T-cell (primary cell): ENCODE results near the gene SLC7A5. TPM values are rescaled to one million over a fixed set of nuclear protein-coding genes. Genes with fewer than 3 reads are reported as not detected.
"Not testable (repeated sequence)": the region's sequence is repeated elsewhere in the genome, so short reads cannot be mapped to it uniquely, and the experiment has no call there.

Source experiments
- ATAC-seq, 4 experiments: fragments of 200-7000 bp in 3 of 4; fragments of 150-1000 bp in 1 of 4; cut with Tn5 transposase; replicated peaks in 1 of 4; 1 replicate in 3 of 4; 2 replicates in 1 of 4; pipeline ENCODE4 v1.10.0; 2021; ENCODE audit warnings: moderate library complexity in 3 of 4, mild to moderate bottlenecking in 2 of 4, moderate number of reproducible peaks in 1 of 4
- CTCF ChIA-PET, 2 donors: fragments of 300-600 bp; sonication (Branson Sonifier 250); formaldehyde crosslinking; loops; one replicate each; lab custom pipeline; 2022; ENCODE audit warnings: antibody characterized with exemption in 2 of 2; lab: Charles Lee
- POLR2A ChIA-PET, 2 donors: fragments of 300-600 bp; sonication (Branson Sonifier 250); formaldehyde crosslinking; loops; one replicate each; lab custom pipeline; 2022; ENCODE audit warnings: antibody characterized with exemption in 2 of 2; lab: Charles Lee
- DNase-seq, 35 experiments: peaks; one replicate each; pipeline versions ENCODE4 v3.0.0 to v3.0.0-alpha.2; 2013 to 2023
- H3K27ac ChIP-seq: one replicate; pipeline ENCODE4 v1.5.1; 2013; ENCODE audit warnings: low read length
- H3K27me3 ChIP-seq, 2 experiments: replicated peaks in 1 of 2; 1 replicate in 1 of 2; 2 replicates in 1 of 2; pipeline versions ENCODE4 v1.6.1 to v1.7.0; 2013; ENCODE audit warnings: low read length in 1 of 2, mixed read lengths in 1 of 2; ENCODE audit not compliant: control insufficient read depth in 2 of 2, insufficient read depth in 2 of 2; ENCODE audit errors: extremely low read depth in 1 of 2
- H3K36me3 ChIP-seq, 2 donors: 1 replicate in 1 of 2; 2 replicates in 1 of 2; pipeline versions ENCODE4 v1.6.1 to v1.7.0; 2013; ENCODE audit warnings: low read length in 1 of 2; ENCODE audit not compliant: control insufficient read depth in 2 of 2, insufficient read depth in 1 of 2; ENCODE audit errors: extremely low read depth in 1 of 2
- H3K4me1 ChIP-seq, 2 experiments: 1 replicate in 1 of 2; 2 replicates in 1 of 2; pipeline versions ENCODE4 v1.6.1 to v1.7.0; 2013; ENCODE audit warnings: low read length in 2 of 2, mixed read lengths in 1 of 2; ENCODE audit not compliant: insufficient read depth in 2 of 2, control insufficient read depth in 1 of 2; ENCODE audit errors: extremely low read depth in 1 of 2
- H3K4me3 ChIP-seq, 2 donors: 1 replicate in 1 of 2; 2 replicates in 1 of 2; pipeline versions ENCODE4 v1.5.1 to v1.7.0; 2013; ENCODE audit warnings: mild to moderate bottlenecking in 2 of 2, low read length in 1 of 2, moderate library complexity in 1 of 2; ENCODE audit not compliant: control insufficient read depth in 1 of 2; ENCODE audit errors: extremely low read depth in 1 of 2
- H3K9me3 ChIP-seq: 2 replicates; pipeline ENCODE4 v1.7.0; 2013
- H3K27ac Mint-ChIP-seq, 2 donors: one replicate each; pipeline ENCODE4 v1.8.0; 2020 to 2021; ENCODE audit warnings: mild to moderate bottlenecking in 2 of 2, mixed read lengths in 2 of 2
- H3K27me3 Mint-ChIP-seq, 2 donors: one replicate each; pipeline ENCODE4 v1.8.0; 2021 to 2022; ENCODE audit warnings: mixed read lengths in 2 of 2
- H3K36me3 Mint-ChIP-seq: one replicate; pipeline ENCODE4 v1.8.0; 2021; ENCODE audit warnings: mixed read lengths
- H3K4me1 Mint-ChIP-seq, 3 donors: one replicate each; pipeline ENCODE4 v1.8.0; 2020 to 2022; ENCODE audit warnings: mixed read lengths in 3 of 3, mild to moderate bottlenecking in 1 of 3
- H3K4me3 Mint-ChIP-seq, 3 donors: one replicate each; pipeline ENCODE4 v1.8.0; 2020 to 2022; ENCODE audit warnings: mild to moderate bottlenecking in 3 of 3, mixed read lengths in 3 of 3, moderate library complexity in 3 of 3
- H3K9me3 Mint-ChIP-seq, 3 donors: one replicate each; pipeline ENCODE4 v1.8.0; 2020 to 2022; ENCODE audit warnings: mixed read lengths in 3 of 3
- WGBS: methylation state at CpG from one replicate; pipeline ENCODE4 v1.1.5; 2013; ENCODE audit warnings: missing lambda C conversion rate; ENCODE audit not compliant: insufficient coverage; 5-methylcytosine and 5-hydroxymethylcytosine counted together
- total RNA-seq, 35 experiments: library from RNA in 6 of 35; stranded (reverse) in 6 of 35; fragments of 120-200 nt in 1 of 35; gene quantifications; one replicate each; pipeline versions ENCODE4 v1.2.1 to v1.2.4 and lab custom pipeline; 2013 to 2026

SLC7A5 gene
- total RNA-seq, 5 donors from 2014 or later (not counting 1 experiment from before 2014, with no cell fraction given): 37.9 to 81.6 (median 40.0) TPM

DNA sequence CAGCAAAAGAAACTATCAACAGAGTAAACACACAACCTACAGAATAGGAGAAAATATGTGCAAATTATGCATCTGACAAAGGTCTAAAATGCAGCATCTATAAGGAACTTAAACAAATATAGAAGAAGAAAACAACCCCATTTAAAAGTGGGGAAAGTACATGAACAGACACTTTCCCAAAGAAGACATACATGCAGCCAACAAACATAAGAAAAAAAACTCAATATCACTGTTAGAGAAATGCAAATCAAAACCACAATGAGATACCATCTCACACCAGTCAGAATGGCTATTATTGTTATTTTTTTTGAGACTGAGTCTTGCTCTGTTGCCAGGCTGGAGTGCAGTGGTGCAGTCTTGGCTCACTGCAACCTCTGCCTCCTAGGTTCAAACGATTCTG, 57.9 kb downstream of the SLC7A5 start:
- H3K27ac ChIP-seq, H3K4me3 ChIP-seq, H3K36me3 Mint-ChIP-seq, H3K27me3 Mint-ChIP-seq, H3K9me3 Mint-ChIP-seq, POLR2A ChIA-PET, H3K36me3 ChIP-seq, ATAC-seq, CTCF ChIA-PET, H3K27me3 ChIP-seq, DNase-seq, H3K27ac Mint-ChIP-seq, H3K9me3 ChIP-seq, H3K4me3 Mint-ChIP-seq: not testable (repeated sequence)
- peaks cover 4 to 13% of the 10 kb centered on the region in 2 experiments for H3K4me1 ChIP-seq
- peaks cover 8 to 22% (median 10%) of the 10 kb centered on the region in 3 donors for H3K4me1 Mint-ChIP-seq
- WGBS: no CpG with 5 or more reads among the region's 1 CpG

GRCh38 chr16:87809150-87809902, 60.0 kb downstream of the SLC7A5 start:
- Histone ChIP-seq H3K27me3 (peaks cover 0 to 13% of the 10 kb centered on the region in 2 experiments), H3K9me3 (no peaks in the 10 kb centered on the region), H3K36me3 (no peaks in the 10 kb centered on the region), H3K4me1 (peaks cover 7 to 21% of the 10 kb centered on the region in 2 experiments), H3K27ac (no peak overlapping the region), H3K4me3 (no peak overlapping the region)
- Mint-ChIP-seq H3K36me3 (peaks cover 2% of the 10 kb centered on the region), H3K9me3 (no peaks in the 10 kb centered on the region), H3K27ac (no peak overlapping the region), H3K4me3 (no peak overlapping the region), H3K27me3 (peaks cover 0 to 2% of the 10 kb centered on the region in 2 donors), H3K4me1 (peaks cover 12 to 27% (median 17%) of the 10 kb centered on the region in 3 donors)
- ChIA-PET CTCF (no interaction called here), POLR2A (no interaction called here)
- WGBS: 61% methylated on average over 12 of the region's 15 CpGs
- no peak for DNase-seq
- no peak for ATAC-seq

DNA sequence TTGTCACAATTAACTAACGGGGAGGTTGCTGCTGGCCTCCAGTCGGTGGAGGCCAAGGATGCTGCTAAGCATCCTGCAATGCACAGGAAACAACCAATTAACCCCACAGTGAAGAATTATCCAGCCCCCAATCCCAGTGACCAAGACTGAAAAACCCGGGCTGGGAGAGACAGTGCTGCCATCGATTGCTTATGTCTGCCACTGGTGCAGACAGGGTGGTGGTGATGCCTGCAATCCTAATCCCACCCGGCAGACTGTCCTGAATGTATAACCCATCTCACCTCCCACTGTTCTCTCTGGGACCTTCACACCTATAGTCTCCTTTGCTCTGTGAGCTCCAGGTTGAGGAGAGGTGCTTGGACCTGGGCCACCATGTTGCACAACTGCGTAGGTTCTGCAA, 61.2 kb downstream of the SLC7A5 start:
- ATAC-seq (no peak), DNase-seq (no peak)
- POLR2A ChIA-PET: no interaction called here
- no peak overlapping the region for H3K27ac ChIP-seq
- peak overlapping the region in 1 of 3 donors; percentile 21 for H3K4me3 Mint-ChIP-seq
- H3K27me3 Mint-ChIP-seq: peaks cover 0 to 2% of the 10 kb centered on the region in 2 donors
- no peaks in the 10 kb centered on the region for H3K36me3 ChIP-seq
- WGBS: 100% methylated on average over 4 of the region's 6 CpGs
- peak overlapping the region in 1 of 2 donors; percentile 78 for H3K27ac Mint-ChIP-seq
- H3K27me3 ChIP-seq: peaks cover 0 to 13% of the 10 kb centered on the region in 2 experiments
- peaks cover 12 to 27% (median 17%) of the 10 kb centered on the region in 3 donors for H3K4me1 Mint-ChIP-seq
- CTCF ChIA-PET: no interaction called here
- peaks cover 7 to 21% of the 10 kb centered on the region in 2 experiments for H3K4me1 ChIP-seq
- no peaks in the 10 kb centered on the region for H3K9me3 Mint-ChIP-seq
- H3K4me3 ChIP-seq: no peak overlapping the region
- peaks cover 2% of the 10 kb centered on the region for H3K36me3 Mint-ChIP-seq
- no peaks in the 10 kb centered on the region for H3K9me3 ChIP-seq

DNA sequence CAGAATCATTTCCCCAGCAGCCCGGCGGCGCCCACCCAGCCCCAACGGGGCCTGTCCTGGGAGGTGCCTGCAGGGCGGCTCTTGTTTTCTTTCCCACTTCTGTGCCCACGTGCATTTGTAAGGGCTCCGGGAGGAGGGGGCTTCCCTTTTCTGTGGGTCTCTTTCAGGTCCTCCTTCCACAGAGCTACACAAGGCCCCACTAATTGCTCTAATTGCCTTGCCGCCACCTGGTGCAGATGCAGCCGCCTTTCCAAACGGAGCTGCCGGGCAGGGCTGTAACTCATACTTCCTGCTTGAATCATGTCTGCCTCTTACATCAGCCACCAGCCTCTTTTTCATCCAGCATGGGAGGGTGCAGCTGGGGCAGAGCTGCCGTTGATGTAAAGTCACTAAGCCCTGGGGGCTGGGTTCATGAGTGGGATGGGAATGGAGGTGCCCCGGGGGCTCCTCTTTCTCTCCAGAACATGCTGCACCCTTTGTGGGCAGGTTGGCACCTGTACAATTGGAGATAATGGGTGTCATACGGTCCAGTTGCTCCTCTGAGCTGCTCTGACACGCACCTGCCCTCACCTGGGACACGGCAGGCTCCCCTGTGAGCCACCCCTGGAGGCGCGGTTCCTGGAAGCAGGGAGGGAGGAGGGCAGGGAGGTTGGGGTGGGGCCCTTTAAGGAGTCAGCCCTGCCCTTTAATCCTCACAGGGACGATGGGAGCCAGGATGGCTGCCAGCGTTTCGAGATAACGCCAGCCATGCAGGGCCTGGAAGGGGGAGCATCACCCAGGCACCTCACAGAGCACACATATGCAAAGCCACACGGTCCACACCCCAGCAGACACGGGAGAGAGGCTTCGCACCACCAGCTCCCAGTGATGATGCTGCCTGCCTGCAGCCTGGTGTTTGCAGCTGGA, 62.4 kb downstream of the SLC7A5 start:
- DNase-seq (peak in 33 of 35 experiments; percentile 5 to 63 (median 36)), ATAC-seq (peak; percentile 91 to 94 (median 92))
- POLR2A ChIA-PET: no interaction called here
- Histone ChIP-seq H3K27ac (peak overlapping the region; percentile 29), H3K4me1 (peaks cover 7 to 21% of the 10 kb centered on the region in 2 experiments), H3K9me3 (no peaks in the 10 kb centered on the region), H3K36me3 (no peaks in the 10 kb centered on the region), H3K4me3 (peak overlapping the region; percentile 36 to 48), H3K27me3 (peaks cover 0 to 13% of the 10 kb centered on the region in 2 experiments)
- Mint-ChIP-seq H3K9me3 (no peaks in the 10 kb centered on the region), H3K27me3 (peaks cover 0 to 2% of the 10 kb centered on the region in 2 donors), H3K4me3 (peak overlapping the region; percentile 83 to 91 (median 87)), H3K36me3 (peaks cover 2% of the 10 kb centered on the region), H3K27ac (peak overlapping the region; percentile 98), H3K4me1 (peaks cover 12 to 27% (median 17%) of the 10 kb centered on the region in 3 donors)
- CTCF ChIA-PET: interaction anchor here (0.7 to 0.9 kb wide), 3 partner anchors 26 to 43 kb away, joined by 3 to 5 read pairs (median 5); no protein-coding TSS in a partner anchor
- WGBS: 60% methylated on average over 5 of the region's 25 CpGs

- ChIA-PET POLR2A (no interaction called here), CTCF (no interaction called here)
- peaks cover 0 to 13% of the 10 kb centered on the region in 2 experiments for H3K27me3 ChIP-seq
- ATAC-seq: peak; percentile 42 to 54 (median 49)
- peak overlapping the region; percentile 83 to 91 (median 87) for H3K4me3 Mint-ChIP-seq
- H3K4me1 ChIP-seq: peaks cover 7 to 21% of the 10 kb centered on the region in 2 experiments
- WGBS: 42% methylated on average over 15 of the region's 16 CpGs
- H3K27ac ChIP-seq: peak overlapping the region; percentile 29
- H3K27me3 Mint-ChIP-seq: peaks cover 0 to 2% of the 10 kb centered on the region in 2 donors
- peaks cover 2% of the 10 kb centered on the region for H3K36me3 Mint-ChIP-seq
- H3K4me3 ChIP-seq: peak overlapping the region; percentile 36 to 48
- no peaks in the 10 kb centered on the region for H3K9me3 ChIP-seq
- H3K36me3 ChIP-seq: no peaks in the 10 kb centered on the region
- H3K27ac Mint-ChIP-seq: peak overlapping the region; percentile 98
- peak in 1 of 35 experiments; percentile 20 for DNase-seq
- peaks cover 12 to 24% (median 17%) of the 10 kb centered on the region in 3 donors for H3K4me1 Mint-ChIP-seq
- no peaks in the 10 kb centered on the region for H3K9me3 Mint-ChIP-seq
Observed at GRCh38 chr16:87806261-87806640, 63.1 kb downstream of the SLC7A5 start.

GRCh38 chr16:87803385-87803784, 65.9 kb downstream of the SLC7A5 start:
- POLR2A ChIA-PET: no interaction called here
- H3K4me3 Mint-ChIP-seq: no peak overlapping the region

More at GRCh38 chr16:87803385-87803784, 65.9 kb downstream of the SLC7A5 start:
- H3K27me3 Mint-ChIP-seq: peaks cover 0 to 2% of the 10 kb centered on the region in 2 donors
- H3K9me3 Mint-ChIP-seq: no peaks in the 10 kb centered on the region
- no peak overlapping the region for H3K27ac ChIP-seq
- H3K36me3 ChIP-seq: no peaks in the 10 kb centered on the region
- DNase-seq (no peak), ATAC-seq (no peak)
- H3K27me3 ChIP-seq: peaks cover 0 to 4% of the 10 kb centered on the region in 2 experiments
- H3K36me3 Mint-ChIP-seq: peaks cover 2% of the 10 kb centered on the region
- H3K4me3 ChIP-seq: no peak overlapping the region
- H3K27ac Mint-ChIP-seq: no peak overlapping the region
- H3K4me1 ChIP-seq: peaks cover 7 to 18% of the 10 kb centered on the region in 2 experiments
- 88% methylated on average over 5 of the region's 5 CpGs for WGBS
- CTCF ChIA-PET: no interaction called here
- peaks cover 12 to 15% (median 14%) of the 10 kb centered on the region in 3 donors for H3K4me1 Mint-ChIP-seq
- no peaks in the 10 kb centered on the region for H3K9me3 ChIP-seq
